HG03097 (cell line): ENCODE measurements around the gene SKAP1.
A peak's percentile ranks its signal among the peaks of the same experiment; 100 is the strongest.

Experiments used
- ATAC-seq: cut with Tn5 transposase; IDR thresholded peaks from one replicate; pipeline ENCODE4 v1.9.1; 2021; ENCODE audit not compliant: unreplicated experiment, low FRiP score

SKAP1 gene

DNA sequence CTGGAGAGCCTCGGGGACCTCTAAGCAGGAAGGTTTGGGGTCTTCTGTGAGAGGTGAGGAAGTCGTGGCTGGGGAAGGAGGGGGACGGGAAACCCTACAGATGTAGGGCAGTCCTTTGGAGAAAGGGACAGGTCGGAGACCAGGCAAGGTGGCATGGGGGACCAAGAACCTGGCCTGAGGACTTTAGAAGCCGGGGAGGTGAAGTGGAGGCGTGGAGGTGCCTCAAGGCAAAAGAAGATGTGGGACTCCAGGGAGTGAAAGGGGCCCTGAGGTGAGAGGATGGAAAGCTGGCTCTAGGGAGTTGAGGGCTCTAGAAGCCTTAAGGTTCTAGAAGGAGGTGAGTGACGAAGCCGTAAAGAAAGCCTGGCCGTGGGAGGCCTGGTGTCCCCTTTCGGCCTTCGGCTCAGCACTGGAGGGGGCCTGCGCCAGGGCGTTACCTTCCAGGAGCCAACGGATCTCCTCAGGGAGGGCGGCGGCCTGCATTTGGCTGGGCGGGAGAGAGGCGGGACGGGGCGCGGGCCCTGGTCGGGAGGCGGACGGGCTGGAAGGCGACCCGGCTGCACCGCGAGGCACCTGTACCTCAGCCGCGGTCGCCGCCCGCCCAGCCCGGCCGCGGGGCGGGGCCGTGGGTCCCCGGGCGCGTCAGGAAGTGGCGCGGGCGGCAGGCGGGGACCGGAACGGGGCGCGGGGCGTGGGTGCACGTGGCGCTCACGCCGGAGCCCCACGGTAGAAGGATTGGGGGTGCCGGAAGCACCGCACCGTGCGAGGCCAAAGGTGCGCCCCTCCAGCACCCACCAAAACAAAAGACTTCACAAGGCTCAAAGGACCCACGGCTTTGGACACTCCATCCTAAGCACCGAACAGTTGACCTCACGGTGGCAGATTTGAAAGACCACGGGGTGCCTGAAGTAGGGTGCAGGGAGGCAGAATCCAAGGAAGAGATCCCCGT, at the start of gene SKAP1:
SKAP1 (minus strand) TSS at position 577 of the 949 bp plus-strand sequence.
- no peak for ATAC-seq

DNA sequence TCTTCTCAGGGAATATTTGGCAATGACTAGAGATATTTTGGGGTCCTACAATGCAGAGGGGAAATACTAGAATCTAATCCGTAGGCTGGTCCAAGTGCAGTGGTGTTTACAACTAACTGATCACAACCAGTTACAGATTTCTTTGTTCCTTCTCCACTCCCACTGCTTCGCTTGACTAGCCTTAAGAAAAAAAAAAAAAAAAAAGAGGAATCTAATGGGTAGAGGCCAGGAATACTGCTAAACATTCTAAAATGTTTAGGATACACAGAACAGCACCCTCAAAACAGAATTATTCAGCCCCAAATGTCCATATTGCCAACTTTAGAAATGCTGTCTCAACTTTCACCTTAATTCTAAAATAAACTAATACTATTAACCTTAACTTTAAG, 49.0 kb upstream of the SKAP1 start:
- ATAC-seq: no peak

DNA sequence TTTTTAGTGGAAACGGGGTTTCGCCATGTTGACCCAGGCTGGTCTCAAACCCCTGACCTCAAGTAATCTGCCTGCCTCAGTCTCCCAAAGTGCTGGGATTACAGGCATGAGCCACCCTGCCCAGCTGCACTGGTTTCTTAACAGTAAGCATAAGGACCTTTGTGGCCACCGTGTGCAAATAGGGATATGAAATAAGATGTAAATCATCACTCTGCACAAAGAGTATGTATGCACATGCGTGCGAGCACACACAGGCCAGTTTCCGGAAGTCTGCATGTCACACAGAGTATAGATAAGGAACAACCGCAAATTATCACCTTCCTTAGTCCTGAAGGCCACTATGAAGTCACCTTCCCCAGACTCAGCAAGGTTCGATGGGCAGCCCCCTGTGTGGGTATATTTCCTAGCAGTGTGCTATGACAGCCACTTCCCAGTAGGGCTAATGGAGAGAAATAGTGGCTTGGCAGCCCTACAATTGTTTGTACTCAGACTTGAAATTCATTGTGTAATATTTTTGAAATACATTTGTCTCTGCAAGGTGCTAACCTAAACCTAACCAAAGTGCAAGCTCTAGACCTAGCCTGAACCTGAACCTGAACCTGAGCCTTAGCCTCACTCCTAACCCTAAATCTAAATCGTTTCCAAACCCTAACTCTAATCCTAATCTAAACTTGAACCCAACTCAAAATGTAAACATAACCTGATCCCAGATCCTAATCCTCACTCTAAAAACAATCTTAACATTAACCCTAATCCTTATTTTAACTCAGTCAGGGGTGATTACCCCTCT, 48.4 kb upstream of the SKAP1 start:
- peak; percentile 64 for ATAC-seq

- ATAC-seq: no peak
These were observed 47.2 kb upstream of the SKAP1 start for GRCh38 chr17:48477221-48477620.

DNA sequence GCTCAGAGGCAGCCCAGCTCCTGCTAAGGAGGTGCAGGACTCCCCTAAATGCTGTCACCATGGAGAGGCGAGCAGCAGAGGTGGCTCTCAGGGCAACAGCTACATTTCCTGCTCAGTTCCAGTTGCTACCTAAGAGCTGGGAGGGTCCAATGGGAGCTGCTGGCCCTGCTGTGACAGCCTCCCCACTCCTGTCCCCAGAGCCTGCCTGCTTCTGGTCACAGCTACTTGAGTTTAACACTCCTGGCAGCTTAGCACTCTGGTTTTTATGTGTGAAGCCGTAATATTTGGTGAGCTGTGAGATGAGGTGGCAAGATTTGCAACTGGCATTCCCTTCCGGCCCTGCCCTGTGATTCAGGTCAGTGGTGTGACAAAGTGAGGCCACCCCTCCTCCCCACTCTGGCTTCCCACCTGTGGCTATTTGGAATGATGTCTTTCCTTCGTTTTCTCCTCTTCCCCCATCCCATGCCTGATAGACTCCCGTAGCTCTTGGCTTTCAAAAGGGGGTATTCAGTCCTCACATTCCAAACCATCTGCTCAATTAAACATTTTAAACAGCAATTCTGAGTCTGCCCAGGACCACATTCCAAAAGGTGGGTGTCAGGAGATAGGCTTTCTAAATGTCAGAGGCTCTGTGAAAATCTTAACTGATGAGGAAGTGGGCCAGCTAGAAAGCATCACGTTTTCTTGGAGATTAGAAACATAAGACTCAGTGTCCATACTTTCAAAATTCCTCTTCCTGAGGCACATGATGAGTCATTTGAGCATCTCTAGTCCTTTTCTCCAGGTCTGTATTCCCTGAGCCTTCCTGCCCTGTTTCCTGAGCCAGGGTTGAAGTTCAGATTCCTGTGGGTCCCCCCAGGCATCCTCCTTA, 42.6 kb upstream of the SKAP1 start:
- ATAC-seq: no peak

GRCh38 chr17:48471817-48472410, 41.9 kb upstream of the SKAP1 start:
- ATAC-seq: no peak

DNA sequence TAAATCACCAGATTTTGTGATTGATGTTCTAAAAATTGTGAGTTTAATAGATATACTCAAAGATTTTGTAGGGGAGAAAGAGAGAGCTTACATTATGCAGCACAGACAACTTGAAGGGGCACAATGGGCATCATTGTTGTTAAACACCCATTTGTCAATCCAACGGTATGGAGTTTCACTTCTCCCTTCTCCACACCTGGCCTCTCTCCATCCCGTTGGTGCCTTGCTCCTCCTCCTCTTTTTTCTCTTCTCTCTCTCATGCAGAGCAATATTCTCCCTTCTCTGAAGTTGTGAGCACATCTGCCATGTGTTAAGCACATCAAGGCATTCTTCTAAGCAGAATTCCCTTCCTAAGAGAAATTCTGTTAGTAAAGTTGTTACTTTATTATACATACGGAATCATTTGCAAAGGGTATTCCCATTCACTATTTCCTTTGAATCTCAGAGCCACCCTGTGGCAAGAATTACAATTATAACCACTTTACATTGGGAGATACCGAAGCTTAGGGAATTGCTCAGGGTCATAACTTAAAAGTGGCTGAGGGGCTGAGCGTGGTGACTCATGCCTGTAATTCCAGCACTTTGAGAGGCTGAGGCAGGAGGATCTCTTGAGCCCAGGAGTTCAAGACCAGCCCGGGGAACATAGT, 40.5 kb upstream of the SKAP1 start:
- ATAC-seq: no peak

- ATAC-seq: no peak
These were observed 39.2 kb upstream of the SKAP1 start for GRCh38 chr17:48469227-48469626.

GRCh38 chr17:48468299-48468698, 38.3 kb upstream of the SKAP1 start:
- ATAC-seq: no peak

DNA sequence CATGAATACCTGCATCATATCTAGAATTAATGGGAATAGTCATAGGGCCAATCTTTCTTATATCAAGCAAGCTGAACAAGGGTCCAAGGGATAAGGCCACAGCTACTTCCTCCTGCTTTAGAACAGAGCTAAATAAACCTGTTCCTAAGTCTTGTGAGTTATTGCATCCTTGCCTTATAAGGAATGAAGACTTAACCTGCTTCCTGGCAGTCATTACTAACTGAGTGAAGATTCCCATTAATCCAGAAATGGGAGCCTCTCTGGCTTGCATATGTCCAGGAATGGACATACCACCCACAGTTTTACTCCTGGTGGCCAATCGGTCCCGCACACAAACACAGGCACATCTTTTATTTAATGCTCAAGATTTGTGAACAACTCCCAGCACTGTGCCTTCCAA, 35.9 kb upstream of the SKAP1 start:
- ATAC-seq: no peak

GRCh38 chr17:48463526-48463925, 33.5 kb upstream of the SKAP1 start:
- ATAC-seq: no peak

DNA sequence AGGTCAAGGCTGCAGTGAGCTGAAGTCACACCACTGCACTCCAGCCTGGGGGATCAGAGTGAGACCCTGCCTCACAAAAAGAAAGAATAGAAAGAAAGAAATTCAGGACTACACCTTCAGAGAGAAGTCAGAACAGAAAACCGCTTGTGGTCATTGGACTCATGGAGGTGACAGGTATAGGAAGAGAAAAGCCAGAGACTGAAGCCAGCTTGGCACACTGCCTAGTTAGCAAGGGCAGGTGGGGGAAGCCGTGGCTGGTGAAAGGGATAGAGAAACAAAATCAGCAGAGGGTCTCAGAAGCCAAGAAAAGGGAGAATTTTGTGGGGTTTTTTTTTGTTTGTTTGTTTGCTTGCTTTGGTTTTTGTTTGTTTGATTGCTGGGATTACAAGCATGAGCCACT, 32.9 kb upstream of the SKAP1 start:
- ATAC-seq: no peak

DNA sequence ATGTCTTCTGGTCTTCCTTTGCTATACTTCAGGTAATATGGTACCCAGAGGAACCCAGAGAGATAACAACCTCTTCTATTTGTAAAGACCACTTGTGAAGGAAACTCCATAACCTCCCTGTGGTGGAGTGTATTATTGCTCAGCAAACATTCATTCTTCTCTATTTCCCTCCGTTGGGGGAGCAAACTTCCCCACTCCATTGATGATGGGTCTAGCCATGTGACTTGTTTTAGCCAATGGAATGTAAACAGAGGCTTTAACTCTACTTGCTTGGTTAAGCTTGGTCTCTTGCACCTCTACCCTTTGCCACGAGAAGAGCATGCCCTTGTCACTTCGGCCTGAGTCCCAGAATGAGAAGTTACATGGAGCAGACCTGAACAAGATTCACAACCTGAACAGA, 30.0 kb upstream of the SKAP1 start:
- ATAC-seq: no peak

DNA sequence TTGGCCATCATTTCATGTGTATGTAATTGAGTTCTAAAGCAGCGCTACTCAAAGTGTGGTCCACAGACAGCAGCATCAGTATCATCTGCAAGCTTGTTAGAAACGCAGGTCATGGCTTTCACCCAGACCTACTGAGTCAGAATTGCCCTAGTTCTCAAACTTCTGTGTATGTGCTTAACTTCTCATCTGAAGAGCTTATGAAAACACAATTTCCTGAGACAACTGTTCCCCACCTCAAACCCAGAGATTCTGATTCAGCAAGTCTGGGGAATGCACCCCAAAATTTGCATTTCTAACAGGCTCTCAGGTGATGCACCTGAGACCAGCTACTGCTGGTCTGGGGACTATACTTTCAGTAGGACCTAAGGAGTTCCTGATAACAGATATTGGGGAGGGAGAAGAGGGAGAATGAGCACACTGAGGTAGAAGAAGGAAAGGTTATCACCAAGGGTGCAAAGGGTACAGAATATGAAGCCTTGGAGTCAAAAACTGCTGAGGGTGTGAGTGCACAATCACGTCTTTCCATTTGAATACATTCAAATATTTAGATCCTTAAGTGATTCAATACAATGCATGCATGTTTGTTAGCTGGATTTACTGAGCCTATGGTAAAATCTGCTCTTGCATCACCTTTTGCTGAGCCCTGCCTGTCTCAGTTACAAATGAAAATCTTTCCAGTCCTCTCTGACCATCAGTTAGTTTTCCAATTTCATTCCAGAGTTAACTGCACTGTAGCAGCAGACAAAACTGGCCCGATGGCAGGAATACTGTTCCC, 29.2 kb upstream of the SKAP1 start:
- no peak for ATAC-seq

DNA sequence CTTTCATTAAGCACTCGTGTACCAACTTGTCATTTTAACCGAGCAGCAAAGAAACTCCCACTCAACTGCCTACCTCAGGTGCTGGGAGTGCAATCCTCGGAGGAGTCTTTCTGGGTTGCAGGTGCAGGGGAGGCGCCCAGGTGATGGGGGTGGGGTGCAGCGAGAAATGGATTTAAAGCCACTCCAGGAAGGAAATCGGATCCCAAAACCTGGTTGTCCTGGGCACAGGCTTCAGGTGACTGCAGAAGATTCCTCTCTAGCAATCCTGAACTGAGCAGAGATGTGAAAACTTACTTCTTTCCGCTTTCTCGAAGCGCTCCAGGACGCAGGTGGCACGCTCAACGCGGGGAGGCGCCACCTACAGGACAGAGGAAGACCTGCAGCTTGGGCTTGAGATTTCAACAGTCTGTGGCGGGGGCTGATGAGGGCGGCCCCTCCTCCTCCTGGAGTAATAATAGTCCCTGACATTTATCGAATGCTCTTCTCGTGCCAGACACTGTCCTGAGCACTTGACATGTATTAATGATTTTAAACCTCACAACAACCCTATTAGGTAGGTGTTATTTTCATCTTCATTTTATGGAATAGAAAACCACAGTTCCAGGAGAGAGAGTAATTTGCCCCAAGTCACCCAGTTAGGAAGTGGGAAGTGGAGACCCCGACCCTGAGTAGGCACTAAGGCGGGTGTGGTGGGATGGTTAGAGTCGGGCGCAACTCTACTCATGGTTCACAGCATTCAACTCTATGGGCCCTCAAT, 27.2 kb upstream of the SKAP1 start:
- peak; percentile 71 for ATAC-seq

DNA sequence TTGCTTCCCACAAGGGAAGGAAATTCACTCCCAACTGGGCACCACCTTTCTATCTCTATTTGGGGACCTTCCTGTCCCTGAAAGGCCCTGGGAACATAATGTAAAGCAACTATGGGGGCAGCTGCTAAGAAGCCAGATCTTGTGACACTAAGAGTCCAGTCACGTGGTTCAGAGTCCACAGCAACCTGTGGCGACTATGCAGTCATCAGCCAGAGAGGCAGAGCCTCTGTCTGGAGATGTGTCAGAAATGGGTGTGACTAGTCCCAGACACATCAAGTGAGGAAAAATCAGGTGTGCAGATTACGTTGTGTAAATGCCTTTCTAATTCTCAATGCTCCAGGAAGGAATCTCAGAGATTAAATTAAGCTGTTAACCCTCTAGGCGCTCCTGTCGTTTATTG, 26.6 kb upstream of the SKAP1 start:
- no peak for ATAC-seq

- ATAC-seq: no peak
These were observed 25.8 kb upstream of the SKAP1 start for GRCh38 chr17:48455791-48456190.

GRCh38 chr17:48453447-48453846, 23.4 kb upstream of the SKAP1 start:
- ATAC-seq: no peak
